Measurements from ENCODE around the gene KYNU.

DNA sequence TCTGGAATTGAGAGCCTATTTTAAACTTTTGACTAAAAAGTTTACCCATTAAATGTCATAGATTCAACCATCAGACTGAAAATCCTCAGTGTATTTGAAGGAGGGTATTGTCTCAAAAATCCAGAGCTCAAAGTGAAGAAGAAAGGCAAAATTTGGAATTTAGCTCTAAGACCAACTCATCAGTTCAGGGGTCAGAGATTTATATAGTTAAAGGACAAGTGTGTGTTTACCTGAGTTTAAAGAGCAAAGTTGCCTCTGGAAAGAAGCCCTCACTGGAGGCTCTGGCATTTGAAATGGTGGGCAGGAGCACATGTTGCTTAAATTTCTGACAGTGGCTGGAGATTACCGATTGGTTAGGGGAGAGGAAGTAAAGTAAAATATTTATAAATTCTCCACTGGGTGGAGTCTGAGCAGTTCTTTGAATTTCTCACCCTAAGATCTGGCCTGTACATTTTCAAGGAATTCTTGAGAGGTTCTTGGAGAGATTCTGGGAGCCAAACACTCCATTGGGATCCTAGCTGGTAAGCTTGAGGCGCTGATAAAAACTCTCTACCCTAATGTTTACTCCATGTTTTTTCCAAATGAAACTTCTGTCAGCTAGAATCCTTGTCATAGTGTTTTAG lies at the start of gene KYNU:
- TF ChIP-seq, protein P1, sequence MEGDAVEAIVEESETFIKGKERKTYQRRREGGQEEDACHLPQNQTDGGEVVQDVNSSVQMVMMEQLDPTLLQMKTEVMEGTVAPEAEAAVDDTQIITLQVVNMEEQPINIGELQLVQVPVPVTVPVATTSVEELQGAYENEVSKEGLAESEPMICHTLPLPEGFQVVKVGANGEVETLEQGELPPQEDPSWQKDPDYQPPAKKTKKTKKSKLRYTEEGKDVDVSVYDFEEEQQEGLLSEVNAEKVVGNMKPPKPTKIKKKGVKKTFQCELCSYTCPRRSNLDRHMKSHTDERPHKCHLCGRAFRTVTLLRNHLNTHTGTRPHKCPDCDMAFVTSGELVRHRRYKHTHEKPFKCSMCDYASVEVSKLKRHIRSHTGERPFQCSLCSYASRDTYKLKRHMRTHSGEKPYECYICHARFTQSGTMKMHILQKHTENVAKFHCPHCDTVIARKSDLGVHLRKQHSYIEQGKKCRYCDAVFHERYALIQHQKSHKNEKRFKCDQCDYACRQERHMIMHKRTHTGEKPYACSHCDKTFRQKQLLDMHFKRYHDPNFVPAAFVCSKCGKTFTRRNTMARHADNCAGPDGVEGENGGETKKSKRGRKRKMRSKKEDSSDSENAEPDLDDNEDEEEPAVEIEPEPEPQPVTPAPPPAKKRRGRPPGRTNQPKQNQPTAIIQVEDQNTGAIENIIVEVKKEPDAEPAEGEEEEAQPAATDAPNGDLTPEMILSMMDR (IDR thresholded peaks at IDR 0.05) = no peak
- TF ChIP-seq POLR2A (IDR thresholded peaks at IDR 0.05) = no peak
